ENCODE data around the gene PSMA8. TPM values are rescaled to one million over a fixed set of nuclear protein-coding genes. Genes with fewer than 3 reads are reported as not detected.
"Not testable (repeated sequence)": the region's sequence is repeated elsewhere in the genome, so short reads cannot be mapped to it uniquely, and the experiment has no call there.

PSMA8 gene
- total RNA-seq, 1 donor from 2014 or later, result not detected

- Mint-ChIP-seq H3K36me3 (ENCODE audit: unreplicated experiment) (no peaks in the 10 kb centered on the region), H3K4me3 (ENCODE audit: unreplicated experiment) (no peak overlapping the region), H3K9me3 (ENCODE audit: unreplicated experiment) (no peaks in the 10 kb centered on the region), H3K4me1 (ENCODE audit: unreplicated experiment) (no peaks in the 10 kb centered on the region), H3K27ac (ENCODE audit: unreplicated experiment) (no peak overlapping the region), H3K27me3 (ENCODE audit: unreplicated experiment) (no peaks in the 10 kb centered on the region)
- no peak for TF ChIP-seq CTCF (IDR thresholded peaks at IDR 0.05)
- no peak for DNase-seq (ENCODE audit: extremely low spot score, unreplicated experiment)
These were observed 99.5 kb downstream of the PSMA8 start for GRCh38 chr18:26233208-26233607.

GRCh38 chr18:26237363-26237762 lies 103.7 kb downstream of the PSMA8 start:
- H3K27ac Mint-ChIP-seq (ENCODE audit: unreplicated experiment); H3K4me1 Mint-ChIP-seq (ENCODE audit: unreplicated experiment); DNase-seq (ENCODE audit: extremely low spot score, unreplicated experiment); H3K27me3 Mint-ChIP-seq (ENCODE audit: unreplicated experiment); H3K4me3 Mint-ChIP-seq (ENCODE audit: unreplicated experiment); H3K36me3 Mint-ChIP-seq (ENCODE audit: unreplicated experiment); H3K9me3 Mint-ChIP-seq (ENCODE audit: unreplicated experiment): not testable (repeated sequence)

GRCh38 chr18:26238718-26239117 lies 105.0 kb downstream of the PSMA8 start:
- not testable (repeated sequence) for H3K4me1 Mint-ChIP-seq (ENCODE audit: unreplicated experiment); DNase-seq (ENCODE audit: extremely low spot score, unreplicated experiment); H3K27ac Mint-ChIP-seq (ENCODE audit: unreplicated experiment); H3K36me3 Mint-ChIP-seq (ENCODE audit: unreplicated experiment); H3K4me3 Mint-ChIP-seq (ENCODE audit: unreplicated experiment); H3K27me3 Mint-ChIP-seq (ENCODE audit: unreplicated experiment); H3K9me3 Mint-ChIP-seq (ENCODE audit: unreplicated experiment)

GRCh38 chr18:26242392-26242791 lies 108.7 kb downstream of the PSMA8 start:
- not testable (repeated sequence) for H3K4me1 Mint-ChIP-seq (ENCODE audit: unreplicated experiment); H3K4me3 Mint-ChIP-seq (ENCODE audit: unreplicated experiment); H3K27ac Mint-ChIP-seq (ENCODE audit: unreplicated experiment); DNase-seq (ENCODE audit: extremely low spot score, unreplicated experiment); H3K27me3 Mint-ChIP-seq (ENCODE audit: unreplicated experiment); H3K36me3 Mint-ChIP-seq (ENCODE audit: unreplicated experiment)
- H3K9me3 Mint-ChIP-seq (ENCODE audit: unreplicated experiment), result peaks cover 16% of the 10 kb centered on the region

Other genes with a start within 250 kb of the PSMA8 start
- 88.2 and 98.7 TPM in 2 replicates for gene SS18, start 43.3 kb upstream of the PSMA8 start, total RNA-seq
- gene TAF4B, start 92.6 kb downstream of the PSMA8 start, total RNA-seq, result 2.3 and 2.7 TPM in 2 replicates